Neuronal stem cell (in vitro differentiated cells): ENCODE measurements around the gene RPUSD3.
"Not testable (repeated sequence)": the region's sequence is repeated elsewhere in the genome, so short reads cannot be mapped to it uniquely, and the experiment has no call there.

Experiments
- DNase-seq: peaks from one replicate; pipeline ENCODE4 v3.0.0-alpha.2; 2013; ENCODE audit warnings: low spot score
- H2AFZ ChIP-seq: one replicate; pipeline ENCODE4 v1.6.1; 2013; ENCODE audit warnings: mild to moderate bottlenecking, low read length, inconsistent platforms
- H2AK5ac ChIP-seq: 2 replicates; pipeline ENCODE4 v1.6.1; 2013; ENCODE audit warnings: low read depth, mild to moderate bottlenecking, inconsistent platforms, low read length, moderate library complexity, mixed read lengths
- H2BK120ac ChIP-seq: 2 replicates; pipeline ENCODE4 v1.6.1; 2013; ENCODE audit warnings: low read depth, mild to moderate bottlenecking, inconsistent platforms, low read length, moderate library complexity, mixed read lengths
- H2BK12ac ChIP-seq: one replicate; pipeline ENCODE4 v1.6.1; 2013; ENCODE audit warnings: low read length, inconsistent platforms
- H2BK15ac ChIP-seq: 2 replicates; pipeline ENCODE4 v1.6.1; 2013; ENCODE audit warnings: mild to moderate bottlenecking, low read length, inconsistent platforms, mixed read lengths
- H2BK5ac ChIP-seq: one replicate; pipeline ENCODE4 v1.6.1; 2013; ENCODE audit warnings: inconsistent platforms, mild to moderate bottlenecking, low read length, moderate library complexity
- H3K14ac ChIP-seq: one replicate; pipeline ENCODE4 v1.6.1; 2013; ENCODE audit warnings: low read length, inconsistent platforms
- H3K18ac ChIP-seq: 2 replicates; pipeline ENCODE4 v1.6.1; 2013; ENCODE audit warnings: low read length, inconsistent platforms
- H3K23ac ChIP-seq: 2 replicates; pipeline ENCODE4 v1.6.1; 2013; ENCODE audit warnings: low read depth, mild to moderate bottlenecking, mixed read lengths, low read length, inconsistent platforms; ENCODE audit not compliant: poor library complexity
- H3K27ac ChIP-seq: replicated peaks from 3 replicates; pipeline ENCODE4 v1.5.1; 2013; ENCODE audit warnings: low read length, inconsistent platforms
- H3K27me3 ChIP-seq, 3 experiments: 2 replicates each; pipeline ENCODE4 v1.6.1; 2013; ENCODE audit warnings: low read length in 3 of 3, mild to moderate bottlenecking in 2 of 3, inconsistent platforms in 1 of 3, low read depth in 1 of 3, mixed read lengths in 1 of 3, moderate library complexity in 1 of 3; ENCODE audit not compliant: control insufficient read depth in 3 of 3, insufficient read depth in 3 of 3
- H3K36me3 ChIP-seq, 2 donors: replicated peaks in 1 of 2; 2 replicates each; pipeline ENCODE4 v1.6.1; 2013; ENCODE audit warnings: low read length in 2 of 2; ENCODE audit not compliant: control insufficient read depth in 2 of 2, insufficient read depth in 2 of 2
- H3K4ac ChIP-seq: 2 replicates; pipeline ENCODE4 v1.6.1; 2013; ENCODE audit warnings: inconsistent platforms, mild to moderate bottlenecking, low read length, moderate library complexity
- H3K4me1 ChIP-seq, 2 donors: 1 replicate in 1 of 2; 2 replicates in 1 of 2; pipeline ENCODE4 v1.6.1; 2013; ENCODE audit warnings: low read length in 2 of 2, low read depth in 1 of 2; ENCODE audit not compliant: control insufficient read depth in 2 of 2, insufficient read depth in 1 of 2
- H3K4me2 ChIP-seq: one replicate; pipeline ENCODE4 v1.6.1; 2013; ENCODE audit warnings: mild to moderate bottlenecking, low read length, inconsistent platforms; ENCODE audit not compliant: insufficient read depth, poor library complexity, severe bottlenecking
- H3K4me3 ChIP-seq, 2 donors: 2 replicates each; pipeline ENCODE4 v1.5.1; 2013; ENCODE audit warnings: low read length in 2 of 2, mild to moderate bottlenecking in 2 of 2, inconsistent platforms in 1 of 2, moderate library complexity in 1 of 2
- H3K79me1 ChIP-seq: one replicate; pipeline ENCODE4 v1.6.1; 2013; ENCODE audit warnings: low read depth, mild to moderate bottlenecking, inconsistent platforms, low read length, moderate library complexity
- H3K9ac ChIP-seq: one replicate; pipeline ENCODE4 v1.6.1; 2013; ENCODE audit warnings: mild to moderate bottlenecking, low read depth, low read length, inconsistent platforms; ENCODE audit not compliant: poor library complexity
- H3K9me3 ChIP-seq, 2 donors: replicated peaks in 1 of 2; 2 replicates each; pipeline versions ENCODE3 to v1.6.1; 2013; ENCODE audit warnings: low read length in 2 of 2, mild to moderate bottlenecking in 2 of 2, inconsistent platforms in 1 of 2, low read depth in 1 of 2, mixed read lengths in 1 of 2, moderate library complexity in 1 of 2; ENCODE audit not compliant: control insufficient read depth in 2 of 2, insufficient read depth in 1 of 2
- H4K8ac ChIP-seq: one replicate; pipeline ENCODE4 v1.6.1; 2013; ENCODE audit warnings: low read depth, mild to moderate bottlenecking, inconsistent platforms, low read length, moderate library complexity
- H4K91ac ChIP-seq: one replicate; pipeline ENCODE4 v1.6.1; 2013; ENCODE audit warnings: low read length, low read depth, mild to moderate bottlenecking, inconsistent platforms; ENCODE audit not compliant: poor library complexity
- WGBS, 2 donors: extraction: QIAGEN DNeasy Blood & Tissue Kit; methylation state at CpG; one replicate each; pipeline ENCODE4 v1.1.7; 2013; ENCODE audit warnings: missing lambda C conversion rate in 2 of 2, mixed read lengths in 1 of 2; ENCODE audit not compliant: insufficient read length in 2 of 2, insufficient replicate concordance in 1 of 2; ENCODE audit errors: extremely low coverage in 2 of 2; 5-methylcytosine and 5-hydroxymethylcytosine counted together

The RPUSD3 gene

GRCh38 chr3:9878700-9879099, 34.9 kb upstream of the RPUSD3 start:
- H2BK120ac ChIP-seq: no peak overlapping the region
- no peak overlapping the region for H2BK5ac ChIP-seq
- no peak overlapping the region for H3K4ac ChIP-seq
- no peak overlapping the region for H2AFZ ChIP-seq
- H3K14ac ChIP-seq: no peak overlapping the region
- no peak overlapping the region for H2BK15ac ChIP-seq
- peak overlapping the region; percentile 16 for H2BK12ac ChIP-seq
- WGBS, 2 donors: no CpG with 5 or more reads among the region's 5 CpGs
- no peak overlapping the region for H3K23ac ChIP-seq
- H3K36me3 ChIP-seq: no peaks in the 10 kb centered on the region
- H3K18ac ChIP-seq: no peak overlapping the region
- H3K79me1 ChIP-seq: no peaks in the 10 kb centered on the region
- no peak overlapping the region for H3K4me2 ChIP-seq
- no peak overlapping the region for H4K91ac ChIP-seq
- H3K27me3 ChIP-seq: peaks cover 0 to 15% (median 0%) of the 10 kb centered on the region in 3 experiments
- H2AK5ac ChIP-seq: no peak overlapping the region
- H3K9me3 ChIP-seq: no peaks in the 10 kb centered on the region
- DNase-seq: no peak
- H3K4me1 ChIP-seq: no peaks in the 10 kb centered on the region
- peak overlapping the region; percentile 72 for H4K8ac ChIP-seq
- no peak overlapping the region for H3K27ac ChIP-seq
- no peak overlapping the region for H3K9ac ChIP-seq
- H3K4me3 ChIP-seq: no peak overlapping the region

DNA sequence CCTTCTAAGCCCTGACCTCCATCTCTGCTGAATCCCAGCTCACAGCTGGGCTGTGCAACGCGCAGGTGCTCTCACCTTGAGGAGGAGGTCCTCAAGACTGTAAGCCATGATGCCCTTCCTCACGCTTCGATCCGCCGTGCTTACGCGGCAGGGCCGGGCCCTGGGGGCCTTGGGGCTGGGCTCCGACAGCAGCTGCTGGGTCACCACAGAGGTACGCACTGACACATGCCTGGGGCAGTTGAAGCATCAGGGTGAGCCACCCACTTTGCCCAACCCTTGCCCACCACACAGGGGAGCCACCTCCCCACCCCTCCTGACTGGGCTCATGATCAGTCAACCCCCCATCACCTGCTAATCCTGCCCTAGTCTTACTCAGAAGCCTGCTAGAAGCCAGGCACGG, 33.2 kb upstream of the RPUSD3 start:
- no peaks in the 10 kb centered on the region for H3K9me3 ChIP-seq
- H3K4me3 ChIP-seq: no peak overlapping the region
- H2BK5ac ChIP-seq: no peak overlapping the region
- H3K79me1 ChIP-seq: no peaks in the 10 kb centered on the region
- no peak overlapping the region for H2BK120ac ChIP-seq
- H2BK15ac ChIP-seq: no peak overlapping the region
- H3K36me3 ChIP-seq: no peaks in the 10 kb centered on the region
- H3K4ac ChIP-seq: no peak overlapping the region
- no peak overlapping the region for H3K27ac ChIP-seq
- no peak overlapping the region for H2BK12ac ChIP-seq
- H3K9ac ChIP-seq: no peak overlapping the region
- no peak overlapping the region for H4K91ac ChIP-seq
- DNase-seq: no peak
- no peak overlapping the region for H3K14ac ChIP-seq
- no peak overlapping the region for H3K18ac ChIP-seq
- H2AFZ ChIP-seq: no peak overlapping the region
- H4K8ac ChIP-seq: no peak overlapping the region
- no CpG with 5 or more reads among the region's 12 CpGs for WGBS, 2 donors
- no peak overlapping the region for H3K4me2 ChIP-seq
- no peaks in the 10 kb centered on the region for H3K4me1 ChIP-seq
- peaks cover 0 to 15% (median 0%) of the 10 kb centered on the region in 3 experiments for H3K27me3 ChIP-seq
- H3K23ac ChIP-seq: no peak overlapping the region
- no peak overlapping the region for H2AK5ac ChIP-seq

- not testable (repeated sequence) for H3K79me1 ChIP-seq, H4K91ac ChIP-seq, H3K36me3 ChIP-seq, H3K18ac ChIP-seq, H3K9ac ChIP-seq, H2AK5ac ChIP-seq, H2BK120ac ChIP-seq, H4K8ac ChIP-seq, H3K4me1 ChIP-seq, H3K23ac ChIP-seq, H2BK12ac ChIP-seq, DNase-seq, H3K14ac ChIP-seq, H3K4me2 ChIP-seq, H2BK5ac ChIP-seq, H3K9me3 ChIP-seq, H3K4me3 ChIP-seq, H2BK15ac ChIP-seq, H3K4ac ChIP-seq, H2AFZ ChIP-seq, H3K27ac ChIP-seq
- peaks cover 0 to 15% (median 0%) of the 10 kb centered on the region in 3 experiments for H3K27me3 ChIP-seq
- no CpG with 5 or more reads among the region's 4 CpGs for WGBS, 2 donors
Observed at GRCh38 chr3:9876255-9876654, 32.4 kb upstream of the RPUSD3 start.

DNA sequence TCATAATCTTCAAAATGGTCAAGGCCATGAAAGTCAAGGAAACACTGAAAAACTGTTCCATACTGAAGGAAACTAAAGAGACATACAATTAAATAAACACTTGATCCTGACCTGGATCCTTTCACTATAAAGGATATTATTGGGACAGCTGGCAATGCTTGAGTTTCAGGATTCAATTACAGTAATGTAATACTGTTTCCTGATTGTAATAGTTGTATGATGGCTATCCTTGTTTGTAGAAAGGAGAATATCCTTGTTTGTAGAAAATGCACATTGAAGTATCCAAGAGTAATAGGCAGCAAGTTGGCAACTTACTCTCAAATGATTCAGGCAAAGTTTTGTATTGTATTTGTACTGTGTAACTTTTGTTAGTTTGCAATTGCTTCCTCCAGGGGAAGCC, 31.6 kb upstream of the RPUSD3 start:
- Histone ChIP-seq H3K14ac (no peak overlapping the region), H3K23ac (no peak overlapping the region), H3K79me1 (no peaks in the 10 kb centered on the region), H2AFZ (peak overlapping the region; percentile 29), H3K36me3 (no peaks in the 10 kb centered on the region), H3K4ac (no peak overlapping the region), H2BK5ac (no peak overlapping the region), H4K8ac (no peak overlapping the region), H2BK120ac (no peak overlapping the region), H2BK15ac (no peak overlapping the region), H3K4me3 (no peak overlapping the region), H3K9me3 (no peaks in the 10 kb centered on the region), H3K9ac (no peak overlapping the region), H3K27me3 (peaks cover 0 to 15% (median 0%) of the 10 kb centered on the region in 3 experiments), H2AK5ac (no peak overlapping the region), H3K4me2 (no peak overlapping the region), H3K18ac (no peak overlapping the region), H3K4me1 (no peaks in the 10 kb centered on the region), H3K27ac (no peak overlapping the region), H2BK12ac (no peak overlapping the region), H4K91ac (no peak overlapping the region)
- no peak for DNase-seq
